AG10803 (cell line): Measurements from ENCODE around the gene ITGA3.
A peak's percentile ranks its signal among the peaks of the same experiment; 100 is the strongest.

ENCODE experiments used
- DNase-seq: peaks from one replicate; pipeline ENCODE4 v3.0.0; 2010; ENCODE audit warnings: low read depth
- H3K4me3 ChIP-seq: 2 replicates; pipeline ENCODE4 v1.5.1; 2011; ENCODE audit warnings: mild to moderate bottlenecking, low read length, control low read depth
- TF ChIP-seq, protein P1 (sequence below): conservative IDR thresholded peaks from 2 replicates; pipeline ENCODE4 v1.5.1; 2011; ENCODE audit warnings: mild to moderate bottlenecking, low read length, control low read depth, inconsistent platforms

ITGA3 gene

DNA sequence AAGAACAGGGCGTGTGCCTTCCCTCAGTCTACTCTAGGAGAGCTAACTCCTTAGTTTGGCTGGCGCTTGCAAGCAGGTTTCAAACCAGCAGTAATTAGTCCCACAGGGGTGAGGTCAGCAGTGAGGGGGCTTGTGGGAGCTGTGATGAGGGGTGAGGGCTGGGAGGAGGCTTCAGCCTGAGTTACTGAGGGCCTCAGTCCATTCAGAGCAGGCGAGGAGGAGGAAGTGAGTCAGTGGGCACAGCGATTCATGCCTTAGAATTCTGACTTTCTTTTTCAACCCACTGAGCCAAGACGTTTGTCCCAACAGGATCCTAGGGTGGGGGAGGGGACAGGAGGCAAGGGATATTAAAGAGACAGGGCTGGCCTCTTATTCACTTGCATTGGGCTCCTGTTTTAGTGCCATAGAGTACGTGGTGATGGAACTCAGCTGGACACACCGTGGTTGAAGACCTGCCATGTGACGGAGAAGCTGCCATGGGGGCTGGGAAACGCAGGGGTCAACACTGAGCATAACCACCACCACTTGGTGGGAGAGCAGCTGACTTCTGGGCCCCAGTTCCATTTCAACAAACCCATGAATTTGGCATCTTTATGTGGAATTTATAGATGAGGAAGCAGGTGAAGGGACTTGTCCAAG, 8.3 kb upstream of the ITGA3 start:
- H3K4me3 ChIP-seq: no peak overlapping the region
- peak; percentile 65 for DNase-seq
- TF ChIP-seq, protein P1, sequence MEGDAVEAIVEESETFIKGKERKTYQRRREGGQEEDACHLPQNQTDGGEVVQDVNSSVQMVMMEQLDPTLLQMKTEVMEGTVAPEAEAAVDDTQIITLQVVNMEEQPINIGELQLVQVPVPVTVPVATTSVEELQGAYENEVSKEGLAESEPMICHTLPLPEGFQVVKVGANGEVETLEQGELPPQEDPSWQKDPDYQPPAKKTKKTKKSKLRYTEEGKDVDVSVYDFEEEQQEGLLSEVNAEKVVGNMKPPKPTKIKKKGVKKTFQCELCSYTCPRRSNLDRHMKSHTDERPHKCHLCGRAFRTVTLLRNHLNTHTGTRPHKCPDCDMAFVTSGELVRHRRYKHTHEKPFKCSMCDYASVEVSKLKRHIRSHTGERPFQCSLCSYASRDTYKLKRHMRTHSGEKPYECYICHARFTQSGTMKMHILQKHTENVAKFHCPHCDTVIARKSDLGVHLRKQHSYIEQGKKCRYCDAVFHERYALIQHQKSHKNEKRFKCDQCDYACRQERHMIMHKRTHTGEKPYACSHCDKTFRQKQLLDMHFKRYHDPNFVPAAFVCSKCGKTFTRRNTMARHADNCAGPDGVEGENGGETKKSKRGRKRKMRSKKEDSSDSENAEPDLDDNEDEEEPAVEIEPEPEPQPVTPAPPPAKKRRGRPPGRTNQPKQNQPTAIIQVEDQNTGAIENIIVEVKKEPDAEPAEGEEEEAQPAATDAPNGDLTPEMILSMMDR: no peak

DNA sequence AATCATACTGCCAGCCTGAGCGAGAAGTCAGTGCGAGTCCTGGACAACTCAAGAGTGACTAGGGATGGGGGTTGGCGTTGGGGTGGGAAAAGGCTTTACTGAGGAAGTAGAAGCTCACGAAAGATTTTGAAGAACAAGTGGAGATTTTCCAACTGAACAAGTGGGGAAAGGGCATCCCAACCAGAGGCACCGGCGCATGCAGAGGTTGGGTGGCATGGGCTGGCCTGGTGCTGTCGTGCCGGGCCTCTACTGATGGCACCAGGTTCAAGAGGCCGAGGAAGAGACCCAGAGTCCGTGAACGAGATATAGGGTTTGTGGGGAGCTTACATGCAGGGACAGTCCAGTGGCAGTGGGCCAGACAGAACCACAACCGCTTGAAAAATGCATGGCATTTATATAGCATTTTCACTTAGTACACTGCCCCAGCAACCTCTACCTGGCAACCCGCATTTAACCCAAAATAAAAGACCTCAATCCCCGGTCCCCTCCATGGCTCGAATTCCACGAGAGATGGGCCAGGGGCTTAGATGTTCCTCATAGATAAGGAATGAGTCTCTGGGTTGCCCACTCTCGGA, 7.7 kb upstream of the ITGA3 start:
- no peak overlapping the region for H3K4me3 ChIP-seq
- TF ChIP-seq, protein P1: no peak
- no peak for DNase-seq

- no peak for DNase-seq
- H3K4me3 ChIP-seq: no peak overlapping the region
- TF ChIP-seq, protein P1: no peak
Measured at GRCh38 chr17:50048988-50049387, 6.9 kb upstream of the ITGA3 start.

DNA sequence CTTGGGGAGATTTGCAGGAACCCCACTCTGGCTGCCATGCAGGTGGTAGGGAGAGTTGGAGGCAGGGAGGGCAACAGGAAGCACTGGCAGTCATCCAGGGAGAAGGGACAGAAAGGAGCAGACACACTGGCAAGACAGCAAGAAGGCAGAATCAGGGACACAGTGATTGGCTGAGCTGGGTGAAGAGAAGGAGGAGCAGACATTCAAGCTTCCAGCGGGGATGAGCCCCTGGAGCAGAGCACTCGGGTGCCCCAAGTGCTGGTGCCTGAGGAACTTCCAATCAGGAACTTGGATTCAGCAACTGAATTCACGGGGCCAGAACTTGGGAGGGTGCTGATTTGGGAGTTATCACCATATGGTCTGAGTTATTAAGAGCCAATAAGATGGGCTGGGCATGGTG, 6.3 kb upstream of the ITGA3 start:
- H3K4me3 ChIP-seq: no peak overlapping the region
- TF ChIP-seq, protein P1: no peak
- DNase-seq: no peak

DNA sequence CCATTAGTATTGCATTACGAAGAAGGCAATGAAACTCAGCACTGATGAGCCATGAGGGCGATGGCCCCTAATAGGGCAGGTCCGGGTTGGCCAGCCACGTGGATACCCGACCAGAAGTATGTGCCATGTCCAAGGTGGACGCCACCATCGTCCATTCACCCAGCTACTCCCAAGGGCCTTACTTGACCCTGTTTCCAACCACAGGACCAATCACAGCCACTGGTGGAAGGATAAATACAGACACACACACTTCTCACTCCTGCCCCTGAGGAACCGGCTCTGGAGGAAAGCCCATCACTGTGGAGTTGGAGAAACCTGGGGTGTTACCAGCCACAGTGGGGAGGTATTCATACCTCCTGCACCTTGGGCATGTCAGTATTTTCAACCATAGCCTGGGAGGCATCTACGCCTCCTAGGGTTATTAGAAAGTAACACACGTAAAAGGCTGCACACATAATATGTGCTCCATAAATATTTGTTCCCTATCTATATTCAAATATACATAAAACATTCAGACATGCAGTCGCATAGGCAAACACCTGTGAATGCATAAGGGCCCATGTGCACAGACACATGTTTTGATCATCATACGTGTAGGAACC, 5.4 kb upstream of the ITGA3 start:
- TF ChIP-seq, protein P1: no peak
- H3K4me3 ChIP-seq: no peak overlapping the region

DNA sequence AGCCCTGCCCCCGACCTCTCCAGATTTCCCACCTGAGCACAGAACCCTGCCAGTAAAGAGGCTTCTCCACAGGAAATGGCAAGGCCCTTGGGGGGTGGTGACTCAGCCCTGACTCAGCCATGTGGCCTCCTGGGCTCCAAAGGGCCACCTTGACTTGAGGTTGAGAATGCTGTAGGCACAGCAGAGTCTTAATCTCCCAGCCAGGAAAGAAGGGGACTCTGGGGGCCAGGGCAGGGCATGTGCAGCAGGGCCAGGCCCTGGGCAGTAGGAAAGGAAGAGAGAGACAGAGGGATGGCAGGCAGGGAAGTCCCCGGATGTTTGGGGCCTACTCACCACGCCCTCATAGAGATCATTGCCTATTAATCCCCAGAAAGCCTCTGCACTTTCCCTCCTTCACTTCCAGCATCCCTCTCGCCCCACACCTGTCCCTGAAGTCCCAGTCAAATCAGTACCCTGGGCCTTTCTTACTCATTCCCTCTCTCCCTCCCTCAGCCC, 4.8 kb upstream of the ITGA3 start:
- peak; percentile 74 for DNase-seq
- no peak overlapping the region for H3K4me3 ChIP-seq
- TF ChIP-seq, protein P1: no peak

More for the DNA sequence above, 5.4 kb upstream of the ITGA3 start:
- DNase-seq: no peak

DNA sequence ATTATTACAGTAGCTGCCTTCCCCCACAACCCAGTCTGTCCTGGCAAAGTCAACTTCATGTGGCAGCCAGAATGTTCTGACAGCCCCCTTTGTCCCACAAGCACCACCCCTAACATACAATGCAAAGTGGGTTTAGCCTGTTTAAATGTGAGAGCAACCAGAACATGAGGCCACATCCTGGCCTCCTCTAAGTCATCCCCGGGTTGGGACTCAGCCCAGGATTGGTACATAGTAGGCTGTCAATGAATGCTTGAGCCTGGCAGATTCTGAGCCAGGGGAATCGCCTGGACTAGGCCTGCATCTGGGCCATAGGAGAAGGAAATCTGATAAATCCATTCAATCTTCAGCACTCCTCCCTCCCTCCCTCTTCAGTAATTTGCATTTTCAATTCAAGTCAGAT, 4.3 kb upstream of the ITGA3 start:
- no peak overlapping the region for H3K4me3 ChIP-seq
- DNase-seq: peak; percentile 35
- TF ChIP-seq, protein P1: no peak
